ENCODE measurements around the gene RNASEH2A. TPM values are rescaled to one million over a fixed set of nuclear protein-coding genes. Genes with fewer than 3 reads are reported as not detected.

Gene RNASEH2A
- total and polyA plus RNA-seq, 2 of the 13 experiments (the other 11 are each of a cell fraction or from before 2014, with no cell fraction given) = 25.1 to 35.8 TPM

GRCh38 chr19:12789904-12790619, 16.3 kb upstream of the RNASEH2A start:
- Histone ChIP-seq H3K36me3 (replicated peaks in 1 of 2; ENCODE audit: control insufficient read depth in 1 of 2, insufficient read depth in 2 of 2, low read length in 2 of 2) (no peaks in the 10 kb centered on the region), H3K4me1 (ENCODE audit: insufficient read depth, low read length) (peaks cover 65% of the 10 kb centered on the region), H3K9ac (ENCODE audit: insufficient read depth, low read depth, low read length) (peak overlapping the region; percentile 89), H3K9me3 (ENCODE audit: low read length) (no peaks in the 10 kb centered on the region), H3K4me3 (replicated peaks in 1 of 3; ENCODE audit: insufficient read depth in 1 of 3, low read depth in 2 of 3, low read length in 3 of 3) (peak overlapping the region; percentile 47 to 87 (median 60)), H3K4me2 (ENCODE audit: low read depth, low read length) (peak overlapping the region; percentile 99), H4K20me1 (ENCODE audit: insufficient read depth, low read length) (no peaks in the 10 kb centered on the region), H2AFZ (ENCODE audit: low read length) (no peak overlapping the region), H3K27me3 (ENCODE audit: control insufficient read depth in 1 of 2, insufficient read depth in 2 of 2, low read length in 2 of 2) (no peaks in the 10 kb centered on the region; a peak in 1 of 5 replicates), H3K79me2 (ENCODE audit: insufficient read depth, low read length) (peaks cover 8% of the 10 kb centered on the region), H3K27ac (ENCODE audit: extremely low read length, insufficient read depth, low read length) (peak overlapping the region; percentile 31)
- intact Hi-C loops (cut with micrococcal nuclease; ENCODE audit: unreplicated experiment) = no loop called here
- POLR2A ChIA-PET = interaction anchor here (0.7 to 3.9 kb wide), 5 partner anchors 12 to 53 kb away, joined by 3 to 124 read pairs (median 10); partner anchors contain the start of genes GET3 and HOOK2
- in situ Hi-C loops (cut with HindIII; ENCODE audit: extremely low pct_ligation_motif_present, low pct_unique_long_range_greater_than_20kb) = no loop called here
- peak; percentile 87 for DNase-seq (ENCODE audit: low spot score)
- ATAC-seq = peak; percentile 38
- BruUV-seq (replicated peaks) = no TSS peak
- FAIRE-seq = no peak
- 0% methylated on average over 8 of the region's 56 CpGs for WGBS (ENCODE audit: low lambda C conversion rate)
- CTCF ChIA-PET (ENCODE audit: low intra/inter-chr PET ratio, low total read pairs) = interaction anchor here (1.4 kb wide), 1 partner anchor 12 kb away, joined by 4 read pairs; no protein-coding TSS in a partner anchor
- TF ChIP-seq ZSCAN25 (CRISPR knock-in tag; IDR thresholded peaks at IDR 0.05) = no peak
- TF ChIP-seq TEAD2 (CRISPR knock-in tag; IDR thresholded peaks at IDR 0.05) = no peak
- TF ChIP-seq ERF (CRISPR knock-in tag; IDR thresholded peaks at IDR 0.05) = peak; percentile 55; the same call in 1 of the 2 replicates
- peak; percentile 21; the same call in 1 of the 2 replicates for TF ChIP-seq ZNF253 (CRISPR knock-in tag; IDR thresholded peaks at IDR 0.05; ENCODE audit: borderline replicate concordance)
- no peak for TF ChIP-seq MEF2D (CRISPR knock-in tag; IDR thresholded peaks at IDR 0.05)
- no peak for TF ChIP-seq SP1 (IDR thresholded peaks at IDR 0.05)
- TF ChIP-seq SP1 (CRISPR knock-in tag; IDR thresholded peaks at IDR 0.05) = peak; percentile 26; the same call in 1 of the 2 replicates
- TF ChIP-seq, protein P1, sequence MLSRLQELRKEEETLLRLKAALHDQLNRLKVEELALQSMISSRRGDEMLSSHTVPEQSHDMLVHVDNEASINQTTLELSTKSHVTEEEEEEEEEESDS (CRISPR knock-in tag; IDR thresholded peaks at IDR 0.05; ENCODE audit: borderline replicate concordance) = no peak
- TF ChIP-seq DRAP1 (CRISPR knock-in tag; IDR thresholded peaks at IDR 0.05) = peak; percentile 44; the same call in 1 of the 2 replicates
- TF ChIP-seq EEA1 (CRISPR knock-in tag; IDR thresholded peaks at IDR 0.05; ENCODE audit: borderline replicate concordance) = no peak
- TF ChIP-seq ASH2L (IDR thresholded peaks at IDR 0.05; ENCODE audit: insufficient read length, low read depth, low read length) = peak; percentile 32
- TF ChIP-seq UBTF (CRISPR knock-in tag; IDR thresholded peaks at IDR 0.05) = peak; percentile 75
- no peak for TF ChIP-seq ZNF740 (CRISPR knock-in tag; IDR thresholded peaks at IDR 0.05)
- no peak for TF ChIP-seq ZNF800 (CRISPR knock-in tag; IDR thresholded peaks at IDR 0.05)
- no peak for TF ChIP-seq FOXO4 (CRISPR knock-in tag; conservative IDR thresholded peaks at IDR 0.05)
